VCaP (cell line): ENCODE data around the gene CIZ1.
A peak's percentile ranks its signal among the peaks of the same experiment; 100 is the strongest.
"Not testable (repeated sequence)": the region's sequence is repeated elsewhere in the genome, so short reads cannot be mapped to it uniquely, and the experiment has no call there.

ENCODE experiments used
- H3K27ac ChIP-seq: fragments of 450-650 bp; 2 replicates; pipeline ENCODE4 v1.5.1; 2017
- TF ChIP-seq, protein P1 (sequence below): fragments of 450-650 bp; conservative IDR thresholded peaks from 2 replicates; pipeline ENCODE4 v1.5.1; 2017; ENCODE audit warnings: mild to moderate bottlenecking, moderate library complexity

The CIZ1 gene

DNA sequence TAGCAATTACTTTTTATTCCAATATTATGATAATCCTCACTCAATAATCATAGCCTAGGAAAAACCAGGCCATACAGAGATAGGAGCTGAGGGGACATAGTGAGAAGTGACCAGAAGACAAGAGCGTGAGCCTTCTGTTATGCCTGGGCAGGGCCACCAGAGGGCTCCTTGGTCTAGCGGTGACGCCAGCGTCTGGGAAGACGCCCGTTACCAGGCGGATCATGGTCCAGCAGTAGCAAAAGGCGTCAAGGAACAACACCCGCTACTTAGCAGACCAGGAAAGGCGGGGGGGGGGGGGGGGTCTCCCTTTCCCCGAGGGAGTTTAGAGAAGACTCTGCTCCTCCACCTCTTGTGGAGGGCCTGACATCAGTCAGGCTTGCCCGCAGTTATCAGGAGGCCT lies 9.9 kb downstream of the CIZ1 start:
- H3K27ac ChIP-seq = not testable (repeated sequence)
- TF ChIP-seq, protein P1, sequence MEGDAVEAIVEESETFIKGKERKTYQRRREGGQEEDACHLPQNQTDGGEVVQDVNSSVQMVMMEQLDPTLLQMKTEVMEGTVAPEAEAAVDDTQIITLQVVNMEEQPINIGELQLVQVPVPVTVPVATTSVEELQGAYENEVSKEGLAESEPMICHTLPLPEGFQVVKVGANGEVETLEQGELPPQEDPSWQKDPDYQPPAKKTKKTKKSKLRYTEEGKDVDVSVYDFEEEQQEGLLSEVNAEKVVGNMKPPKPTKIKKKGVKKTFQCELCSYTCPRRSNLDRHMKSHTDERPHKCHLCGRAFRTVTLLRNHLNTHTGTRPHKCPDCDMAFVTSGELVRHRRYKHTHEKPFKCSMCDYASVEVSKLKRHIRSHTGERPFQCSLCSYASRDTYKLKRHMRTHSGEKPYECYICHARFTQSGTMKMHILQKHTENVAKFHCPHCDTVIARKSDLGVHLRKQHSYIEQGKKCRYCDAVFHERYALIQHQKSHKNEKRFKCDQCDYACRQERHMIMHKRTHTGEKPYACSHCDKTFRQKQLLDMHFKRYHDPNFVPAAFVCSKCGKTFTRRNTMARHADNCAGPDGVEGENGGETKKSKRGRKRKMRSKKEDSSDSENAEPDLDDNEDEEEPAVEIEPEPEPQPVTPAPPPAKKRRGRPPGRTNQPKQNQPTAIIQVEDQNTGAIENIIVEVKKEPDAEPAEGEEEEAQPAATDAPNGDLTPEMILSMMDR = peak; percentile 71

DNA sequence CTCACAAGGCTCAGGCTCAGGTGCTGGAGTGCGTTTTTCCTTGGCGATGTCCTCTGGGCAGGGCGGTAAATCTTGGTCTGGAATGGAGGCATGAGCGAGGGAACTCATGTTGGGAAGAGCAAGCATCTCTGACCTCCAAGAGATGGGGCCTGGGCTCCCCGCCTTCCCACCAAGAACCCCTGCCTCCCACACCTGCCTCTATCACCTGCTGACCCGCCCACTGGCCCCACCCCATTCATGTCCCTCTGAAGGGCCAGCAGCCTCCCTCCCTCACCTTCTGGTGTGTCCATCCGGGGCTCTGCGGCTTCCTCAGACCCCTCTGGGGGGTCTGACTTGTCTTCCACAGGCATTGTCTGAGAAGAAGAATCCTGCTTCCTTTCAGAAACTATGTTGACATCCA lies 10.9 kb downstream of the CIZ1 start:
- TF ChIP-seq, protein P1 = no peak
- H3K27ac ChIP-seq = no peak overlapping the region

DNA sequence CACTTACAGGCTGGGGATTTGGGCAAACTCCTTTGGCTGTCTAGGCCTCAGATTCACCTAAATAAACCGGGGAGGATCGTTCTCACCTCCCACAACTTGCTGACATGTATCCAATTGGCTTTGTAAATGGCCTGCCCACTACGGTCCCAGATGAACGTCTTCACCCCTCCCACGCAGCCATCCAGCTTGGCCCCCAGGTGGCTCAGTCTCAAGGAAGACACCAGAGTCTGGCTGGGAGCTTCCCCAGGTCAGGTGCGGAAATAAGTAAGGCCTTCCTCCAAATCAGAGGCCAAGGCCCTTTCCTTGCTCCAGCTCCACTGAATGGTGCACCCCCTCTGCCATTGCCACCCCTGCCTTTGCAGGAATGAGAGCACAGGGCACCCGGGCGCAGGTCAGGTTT lies 11.4 kb downstream of the CIZ1 start:
- H3K27ac ChIP-seq = no peak overlapping the region
- TF ChIP-seq, protein P1 = no peak

DNA sequence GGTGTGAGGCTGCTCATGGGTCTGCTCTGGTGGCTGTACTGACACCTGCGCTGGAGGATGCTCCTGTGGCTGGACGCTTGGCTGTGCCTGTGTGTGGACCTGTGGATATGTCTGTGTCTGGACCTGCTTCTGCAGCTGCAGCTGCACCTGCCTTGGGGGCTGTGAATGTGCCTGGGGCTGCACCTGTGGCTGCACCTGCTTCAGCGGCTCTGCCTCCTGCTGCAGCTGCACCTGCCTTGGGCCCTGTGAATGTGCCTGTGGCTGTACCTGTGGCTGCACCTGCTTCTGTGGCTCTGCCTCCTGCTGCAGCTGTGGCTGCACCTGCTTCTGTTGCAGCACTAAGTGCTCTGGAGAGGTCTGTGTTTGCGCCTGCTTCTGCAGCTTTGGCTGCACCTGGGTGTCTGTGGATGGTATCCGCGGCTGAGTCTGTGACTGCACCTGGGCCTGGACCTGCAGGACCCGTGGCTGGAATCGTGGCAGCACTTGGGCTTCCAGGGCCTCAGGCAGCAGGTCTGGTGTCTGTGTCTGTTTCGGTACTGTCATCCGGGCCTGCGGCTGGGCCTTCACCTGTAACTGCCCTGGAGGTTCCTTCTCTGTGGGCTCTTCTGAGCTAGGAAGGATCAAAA lies 12.5 kb downstream of the CIZ1 start:
- no peak overlapping the region for H3K27ac ChIP-seq
- TF ChIP-seq, protein P1 = no peak

DNA sequence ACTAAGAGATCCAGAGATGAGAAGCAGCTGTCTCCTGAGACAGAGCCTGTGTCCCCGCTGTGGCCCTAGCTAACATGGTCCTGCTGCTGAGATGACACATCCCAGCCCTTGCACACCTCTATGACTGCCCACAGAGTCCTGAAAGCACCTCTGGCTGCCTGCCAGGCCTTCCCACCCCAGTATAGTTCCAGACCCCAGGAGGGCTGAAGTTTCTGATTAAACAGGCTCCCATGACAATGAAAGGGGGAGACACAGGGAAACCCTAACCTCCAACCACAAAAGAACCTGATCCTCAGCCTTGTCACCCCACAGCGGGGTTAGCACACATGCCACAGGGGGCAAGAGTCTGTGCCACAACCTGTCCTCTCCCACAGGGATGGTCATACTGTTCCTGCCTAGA lies 15.6 kb downstream of the CIZ1 start:
- no peak overlapping the region for H3K27ac ChIP-seq
- TF ChIP-seq, protein P1 = no peak

DNA sequence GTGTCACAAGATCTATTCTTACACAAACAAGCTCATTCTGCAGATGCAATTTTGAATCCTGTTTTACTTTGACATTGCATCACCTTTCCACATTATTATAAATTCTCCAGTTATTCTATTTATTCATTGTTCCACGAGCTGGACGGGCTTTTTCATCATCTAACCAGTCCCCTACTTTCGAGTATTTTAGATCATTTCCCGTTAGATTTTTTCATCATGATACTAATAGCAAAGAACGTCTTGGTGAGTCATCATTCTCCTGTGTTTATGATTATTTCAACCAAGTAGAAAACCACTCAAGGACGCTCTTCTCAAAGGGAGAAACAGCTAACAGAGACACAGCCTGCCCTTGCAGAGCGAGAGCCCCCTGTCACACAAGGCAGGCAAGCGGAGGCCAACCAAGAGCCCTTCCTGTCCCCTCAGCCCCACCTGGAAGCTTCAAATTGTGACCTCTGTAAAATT lies 16.2 kb downstream of the CIZ1 start:
- TF ChIP-seq, protein P1 = no peak
- no peak overlapping the region for H3K27ac ChIP-seq

DNA sequence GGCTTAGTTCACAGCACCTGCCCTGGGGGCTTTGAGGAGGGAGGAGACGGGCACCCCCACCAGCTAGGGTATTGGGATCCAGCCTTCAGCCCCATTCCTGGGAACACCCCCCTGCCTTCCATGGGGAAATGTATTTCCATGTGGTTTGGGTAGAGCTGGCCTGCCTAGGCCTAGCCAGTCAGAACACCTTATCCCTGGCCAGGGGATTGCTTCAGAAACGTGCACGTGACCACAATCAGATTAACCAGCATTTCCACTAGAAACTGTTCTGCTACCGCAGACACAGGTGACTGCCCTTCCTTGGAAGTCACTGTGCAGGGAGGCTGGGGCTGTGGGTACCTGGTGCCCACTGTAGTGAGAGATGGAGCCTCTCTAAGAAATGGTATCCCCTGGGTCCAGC lies 17.3 kb downstream of the CIZ1 start:
- H3K27ac ChIP-seq = no peak overlapping the region
- TF ChIP-seq, protein P1 = no peak
